ENCODE results near the gene CBR3. TPM values are rescaled to one million over a fixed set of nuclear protein-coding genes. Genes with fewer than 3 reads are reported as not detected.

Gene CBR3
- total RNA-seq, 4 donors from 2014 or later = 20.9 to 46.7 (median 24.5) TPM

GRCh38 chr21:36097427-36098181, 37.3 kb upstream of the CBR3 start:
- TF ChIP-seq CTCF (IDR thresholded peaks at IDR 0.05; ENCODE audit: low read depth) = no peak

- TF ChIP-seq CTCF (IDR thresholded peaks at IDR 0.05; ENCODE audit: low read depth) = no peak
These were observed 36.7 kb upstream of the CBR3 start for GRCh38 chr21:36098182-36098532.

- no peak for TF ChIP-seq CTCF (IDR thresholded peaks at IDR 0.05; ENCODE audit: low read depth)
These were observed 35.9 kb upstream of the CBR3 start for GRCh38 chr21:36099000-36099399.

GRCh38 chr21:36100971-36101641, 33.8 kb upstream of the CBR3 start:
- no peak for TF ChIP-seq CTCF (IDR thresholded peaks at IDR 0.05; ENCODE audit: low read depth)

GRCh38 chr21:36103434-36103833, 31.4 kb upstream of the CBR3 start:
- TF ChIP-seq CTCF (IDR thresholded peaks at IDR 0.05; ENCODE audit: low read depth) = no peak

GRCh38 chr21:36104317-36105300, 30.3 kb upstream of the CBR3 start:
- no peak for TF ChIP-seq CTCF (IDR thresholded peaks at IDR 0.05; ENCODE audit: low read depth)

All from subcutaneous adipose tissue (tissue), 4 donors.